Right atrium auricular region (tissue), 2 donors: Measurements from ENCODE around the gene STUM. TPM values are rescaled to one million over a fixed set of nuclear protein-coding genes. Genes with fewer than 3 reads are reported as not detected.

Experiments used
- DNase-seq: peaks from one replicate; pipeline ENCODE4 v3.0.0-alpha.2; 2019; ENCODE audit warnings: low spot score
- H3K27ac ChIP-seq, 2 donors: fragments of 200-600 bp; sonication (generic); 1 replicate in 1 of 2; 2 replicates in 1 of 2; pipeline ENCODE4 v1.5.1; 2016 to 2019
- H3K27me3 ChIP-seq, 2 donors: fragments of 200-600 bp; sonication (generic); one replicate each; pipeline versions ENCODE4 v1.5.1 to v1.6.0; 2017 to 2019
- H3K36me3 ChIP-seq: fragments of 200-600 bp; sonication (generic); one replicate; pipeline ENCODE4 v1.5.1; 2016
- H3K4me1 ChIP-seq, 2 donors: fragments of 200-600 bp; sonication (generic); one replicate each; pipeline versions ENCODE4 v1.5.1 to v1.6.0; 2017 to 2019
- H3K4me3 ChIP-seq, 2 donors: fragments of 200-600 bp; sonication (generic); 1 replicate in 1 of 2; 2 replicates in 1 of 2; pipeline ENCODE4 v1.5.1; 2017 to 2019; ENCODE audit warnings: mild to moderate bottlenecking in 1 of 2, moderate library complexity in 1 of 2
- H3K9me3 ChIP-seq, 2 donors: fragments of 200-600 bp; sonication (generic); one replicate each; pipeline ENCODE4 v1.5.1; 2019
- CTCF ChIP-seq, 2 donors: fragments of 200-600 bp; sonication (generic); IDR thresholded peaks; one replicate each; pipeline ENCODE4 v1.5.1; 2019; ENCODE audit warnings: antibody characterized with exemption in 2 of 2
- total RNA-seq, 2 donors: library from RNA; depleted of rRNA; stranded (reverse); fragments of >200 nt; gene quantifications; one replicate each; pipeline ENCODE4 v1.1.0, GENCODE V29; 2016

STUM gene
- total RNA-seq, 2 donors from 2014 or later, result 0.43 to 0.70 TPM

DNA sequence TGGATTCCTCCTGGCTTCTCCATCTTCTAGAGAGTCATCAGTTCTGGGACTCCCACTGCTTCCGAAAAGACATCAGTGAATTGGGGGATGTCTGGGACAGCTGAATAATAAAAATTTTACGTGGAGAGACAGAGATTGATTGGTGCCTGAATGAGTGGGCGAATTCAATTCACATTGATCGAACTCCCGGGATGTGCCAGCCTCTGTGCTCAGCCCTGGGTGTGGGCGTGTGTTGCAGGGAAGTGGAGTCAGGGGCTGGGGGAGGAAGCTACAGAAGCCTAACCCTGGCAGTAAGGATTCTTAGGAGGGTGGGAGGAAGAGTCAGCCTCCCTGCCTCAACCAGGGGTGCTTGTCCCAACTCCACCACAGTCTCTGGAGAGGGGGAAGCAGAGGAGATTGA is 18.0 kb upstream of the STUM start:
- no peak for DNase-seq
- no peak for TF ChIP-seq CTCF (IDR thresholded peaks at IDR 0.05)
- Histone ChIP-seq H3K27ac (no peak overlapping the region), H3K4me3 (no peak overlapping the region), H3K9me3 (no peaks in the 10 kb centered on the region), H3K36me3 (no peaks in the 10 kb centered on the region), H3K27me3 (no peaks in the 10 kb centered on the region), H3K4me1 (peaks cover 0 to 8% of the 10 kb centered on the region in 2 donors)

DNA sequence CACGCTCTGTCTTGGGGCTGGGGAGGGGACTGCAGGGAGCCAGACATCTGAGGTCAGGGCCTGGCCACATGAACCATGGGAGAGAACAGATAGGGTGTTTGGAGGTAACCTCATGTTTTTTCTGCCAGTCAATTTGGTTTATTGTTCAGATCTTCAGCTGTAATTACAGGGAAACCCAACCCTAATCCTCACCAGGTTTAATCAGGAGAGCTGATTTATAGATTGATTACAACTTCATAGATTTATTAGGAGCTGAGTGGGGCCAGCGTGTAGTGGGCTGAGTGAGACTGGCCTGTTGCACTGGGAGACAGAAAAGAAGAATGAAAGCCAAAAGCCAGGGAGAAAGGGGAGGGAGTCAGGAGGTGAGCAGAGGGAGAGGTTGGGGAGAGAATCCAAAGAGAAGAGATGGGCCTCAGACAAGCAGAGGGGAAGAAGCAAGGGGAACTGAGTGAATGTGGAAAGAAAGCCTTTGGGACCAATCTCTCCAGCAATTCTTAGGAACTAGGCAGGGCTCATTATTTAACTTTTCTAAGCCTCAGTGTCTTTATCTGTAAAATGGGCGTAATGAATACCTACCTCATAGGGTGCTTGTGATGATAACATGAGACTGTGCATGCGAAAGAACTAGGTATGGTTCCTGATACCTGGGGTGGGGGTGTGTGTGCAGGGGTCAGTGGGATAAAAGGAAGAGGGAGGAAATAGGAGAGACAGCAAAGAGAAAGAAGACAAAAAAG is 17.0 kb upstream of the STUM start:
- H3K9me3 ChIP-seq, result no peaks in the 10 kb centered on the region
- H3K4me1 ChIP-seq, result peaks cover 0 to 7% of the 10 kb centered on the region in 2 donors
- no peaks in the 10 kb centered on the region for H3K27me3 ChIP-seq
- no peak for TF ChIP-seq CTCF (IDR thresholded peaks at IDR 0.05)
- H3K36me3 ChIP-seq, result no peaks in the 10 kb centered on the region
- no peak for DNase-seq
- H3K27ac ChIP-seq, result no peak overlapping the region
- H3K4me3 ChIP-seq, result no peak overlapping the region

DNA sequence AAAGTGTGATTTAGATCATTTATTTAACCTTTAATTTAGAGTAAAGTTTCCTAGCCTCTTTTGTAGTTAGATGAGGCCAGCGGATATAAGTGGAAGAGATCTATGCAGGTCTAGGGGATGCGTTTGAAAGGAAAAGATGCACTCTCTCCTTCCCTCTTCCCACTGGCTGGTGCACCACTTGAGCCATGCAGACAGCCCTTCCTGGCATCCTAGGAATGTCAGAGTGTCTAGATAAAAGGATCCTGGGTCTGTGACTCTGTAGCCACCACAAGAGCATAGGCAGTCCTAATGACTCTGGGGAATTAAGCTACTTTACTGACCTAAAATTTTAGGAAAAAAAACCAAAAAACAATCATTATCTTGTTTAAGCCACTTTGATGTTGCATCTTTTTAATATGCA is 16.0 kb upstream of the STUM start:
- no peaks in the 10 kb centered on the region for H3K27me3 ChIP-seq
- H3K27ac ChIP-seq, result no peak overlapping the region
- DNase-seq, result no peak
- H3K4me1 ChIP-seq, result no peaks in the 10 kb centered on the region
- H3K4me3 ChIP-seq, result no peak overlapping the region
- no peaks in the 10 kb centered on the region for H3K36me3 ChIP-seq
- TF ChIP-seq CTCF (IDR thresholded peaks at IDR 0.05), result no peak
- H3K9me3 ChIP-seq, result no peaks in the 10 kb centered on the region

DNA sequence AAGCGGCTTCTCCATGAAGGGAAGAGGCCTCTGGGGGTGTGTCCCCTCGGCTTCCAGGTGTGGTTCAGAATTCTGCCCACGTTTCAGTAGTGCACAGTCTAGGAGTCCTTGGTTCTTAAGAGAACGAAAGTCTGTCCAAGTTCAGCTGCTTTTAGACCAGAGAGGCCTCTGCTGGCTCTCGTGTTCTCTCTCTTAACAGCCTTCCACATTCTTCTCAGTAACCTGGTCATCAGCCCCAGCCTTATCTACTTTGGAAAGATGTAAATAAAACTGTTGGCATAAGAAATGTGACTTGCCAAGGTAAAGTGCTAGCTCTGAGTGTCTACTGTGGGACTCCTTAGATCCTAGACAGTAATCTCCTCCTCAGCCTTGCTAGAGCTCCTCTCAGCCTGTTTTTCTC is 15.3 kb upstream of the STUM start:
- no peaks in the 10 kb centered on the region for H3K36me3 ChIP-seq
- no peaks in the 10 kb centered on the region for H3K9me3 ChIP-seq
- no peaks in the 10 kb centered on the region for H3K4me1 ChIP-seq
- H3K27ac ChIP-seq, result no peak overlapping the region
- no peaks in the 10 kb centered on the region for H3K27me3 ChIP-seq
- DNase-seq, result no peak
- no peak overlapping the region for H3K4me3 ChIP-seq
- TF ChIP-seq CTCF (IDR thresholded peaks at IDR 0.05), result no peak

DNA sequence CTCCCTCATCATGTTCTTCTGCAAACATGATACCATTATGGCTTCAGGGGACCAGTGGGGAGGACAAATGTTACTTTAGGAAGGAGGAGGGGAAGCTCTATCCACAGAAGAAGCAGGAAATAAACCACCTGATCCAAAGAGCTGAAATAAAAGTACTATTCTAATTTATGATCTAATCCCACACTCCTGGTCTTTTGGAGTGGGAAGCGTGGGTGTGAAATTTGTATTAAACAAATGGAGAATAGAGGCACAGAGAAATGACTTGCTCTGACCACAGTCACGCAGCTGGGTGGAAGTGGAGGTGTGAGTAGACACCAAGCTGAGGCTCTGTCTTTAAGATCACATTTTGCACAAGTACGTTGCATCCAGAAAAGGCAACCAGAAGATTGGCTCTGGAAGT is 14.5 kb upstream of the STUM start:
- Histone ChIP-seq H3K4me1 (no peaks in the 10 kb centered on the region), H3K27ac (no peak overlapping the region), H3K9me3 (no peaks in the 10 kb centered on the region), H3K27me3 (no peaks in the 10 kb centered on the region), H3K36me3 (no peaks in the 10 kb centered on the region), H3K4me3 (no peak overlapping the region)
- no peak for TF ChIP-seq CTCF (IDR thresholded peaks at IDR 0.05)
- DNase-seq, result no peak

DNA sequence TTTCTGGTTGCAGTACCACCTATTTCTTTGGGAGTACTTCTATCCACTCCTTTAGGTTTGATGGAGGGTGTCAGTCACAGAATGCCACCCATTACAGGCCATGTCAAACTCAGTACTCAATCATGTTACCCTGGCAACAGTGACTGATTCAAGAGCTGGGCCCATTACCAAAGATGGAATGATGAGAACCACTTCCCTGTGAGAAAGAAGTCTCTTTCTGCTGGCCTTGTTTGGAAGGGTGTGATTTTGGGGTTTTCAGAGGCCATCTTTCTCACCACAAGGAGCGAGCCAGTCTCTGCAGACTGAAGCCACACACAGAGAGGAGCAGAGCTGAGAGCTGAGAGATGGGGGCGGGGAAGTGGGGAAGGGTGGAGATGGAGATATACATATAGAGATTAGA is 13.9 kb upstream of the STUM start:
- DNase-seq, result no peak
- Histone ChIP-seq H3K4me3 (no peak overlapping the region), H3K27me3 (no peaks in the 10 kb centered on the region), H3K4me1 (no peaks in the 10 kb centered on the region), H3K9me3 (no peaks in the 10 kb centered on the region), H3K36me3 (no peaks in the 10 kb centered on the region), H3K27ac (no peak overlapping the region)
- no peak for TF ChIP-seq CTCF (IDR thresholded peaks at IDR 0.05)
